ENCODE measurements around the gene MPHOSPH9. TPM values are rescaled to one million over a fixed set of nuclear protein-coding genes. Genes with fewer than 3 reads are reported as not detected.

MPHOSPH9 gene
- total RNA-seq, 1 experiment from 2014 or later, result 60.5 TPM

GRCh38 chr12:123139926-123140675 is 92.8 kb downstream of the MPHOSPH9 start:
- no peak overlapping the region for H3K23ac ChIP-seq (ENCODE audit: insufficient read length, low read depth, low read length)
- no peak overlapping the region for H2BK15ac ChIP-seq (ENCODE audit: low read depth, low read length)
- no peaks in the 10 kb centered on the region for H3K27me3 Mint-ChIP-seq (ENCODE audit: low read depth)
- no peak for DNase-seq
- H3K27ac ChIP-seq (ENCODE audit: insufficient read length, low read depth, low read length), result no peak overlapping the region
- H3K9me3 ChIP-seq (ENCODE audit: control insufficient read depth, low read depth, low read length), result no peaks in the 10 kb centered on the region
- WGBS (ENCODE audit: extremely low coverage, insufficient read length, low lambda C conversion rate), result no CpG with 5 or more reads among the region's 6 CpGs
- H2AFZ ChIP-seq (ENCODE audit: low read length), result no peak overlapping the region
- no peaks in the 10 kb centered on the region for H3K79me2 ChIP-seq (ENCODE audit: insufficient read depth, low read length)
- no peak overlapping the region for H3K18ac ChIP-seq (ENCODE audit: insufficient read length, low read depth, low read length)
- H3T11ph ChIP-seq (ENCODE audit: low read length), result no peak overlapping the region
- H3K14ac ChIP-seq (ENCODE audit: insufficient read depth, low read length), result no peak overlapping the region
- no peaks in the 10 kb centered on the region for H3K79me1 ChIP-seq (ENCODE audit: insufficient read depth, low read depth, low read length, poor library complexity, severe bottlenecking)
- H4K20me1 ChIP-seq (ENCODE audit: control insufficient read depth, insufficient read depth, insufficient read length), result no peaks in the 10 kb centered on the region
- H3K4me2 ChIP-seq (ENCODE audit: insufficient read depth, insufficient read length, low read length), result no peak overlapping the region
- H3K4me1 Mint-ChIP-seq, result peaks cover 34 to 39% of the 10 kb centered on the region in 2 experiments
- H2BK20ac ChIP-seq (ENCODE audit: low read depth, low read length, poor library complexity, severe bottlenecking), result no peak overlapping the region
- no peak overlapping the region for H3K4ac ChIP-seq (ENCODE audit: low read depth, low read length)
- H2BK5ac ChIP-seq (ENCODE audit: insufficient read length, low read length), result no peak overlapping the region
- H3K4me1 ChIP-seq (ENCODE audit: insufficient read depth, low read length), result no peaks in the 10 kb centered on the region
- no peaks in the 10 kb centered on the region for H3K23me2 ChIP-seq (ENCODE audit: insufficient read length, low read depth, low read length, poor library complexity, severe bottlenecking)
- H2BK120ac ChIP-seq (ENCODE audit: low read depth, low read length, poor library complexity, severe bottlenecking), result no peak overlapping the region
- H4K91ac ChIP-seq (ENCODE audit: insufficient read length, low read depth, low read length), result no peak overlapping the region
- peaks cover 0 to 5% (median 0%) of the 10 kb centered on the region in 3 experiments; a peak in 4 of 7 replicates for H3K36me3 Mint-ChIP-seq (ENCODE audit: insufficient read depth in 1 of 3, low read depth in 3 of 3)
- no peak overlapping the region for H2AK5ac ChIP-seq (ENCODE audit: insufficient read length, low read length)
- no peak overlapping the region for H3K4me3 Mint-ChIP-seq
- peak overlapping the region in 1 of 3 experiments; percentile 63; a peak in 1 of 7 replicates for H3K27ac Mint-ChIP-seq
- no peaks in the 10 kb centered on the region for H3K27me3 ChIP-seq (ENCODE audit: insufficient read depth, low read length)
- H3K9ac ChIP-seq (ENCODE audit: extremely low read depth, insufficient read length, low read length), result no peak overlapping the region
- H2BK12ac ChIP-seq (ENCODE audit: insufficient read length, low read depth, low read length), result no peak overlapping the region
- TF ChIP-seq CTCF (conservative IDR thresholded peaks at IDR 0.05), result no peak
- H3K9me3 Mint-ChIP-seq, result peaks cover 0 to 3% of the 10 kb centered on the region in 2 experiments; a peak in 1 of 5 replicates
- H4K5ac ChIP-seq (ENCODE audit: insufficient read length, low read depth, low read length), result no peak overlapping the region
- no peak overlapping the region for H3K56ac ChIP-seq (ENCODE audit: insufficient read length, low read depth, low read length)
- no peak overlapping the region for H4K8ac ChIP-seq (replicated peaks; ENCODE audit: insufficient read length, low read depth, low read length)
